ENCODE data around the gene FSHB.

Gene FSHB

DNA sequence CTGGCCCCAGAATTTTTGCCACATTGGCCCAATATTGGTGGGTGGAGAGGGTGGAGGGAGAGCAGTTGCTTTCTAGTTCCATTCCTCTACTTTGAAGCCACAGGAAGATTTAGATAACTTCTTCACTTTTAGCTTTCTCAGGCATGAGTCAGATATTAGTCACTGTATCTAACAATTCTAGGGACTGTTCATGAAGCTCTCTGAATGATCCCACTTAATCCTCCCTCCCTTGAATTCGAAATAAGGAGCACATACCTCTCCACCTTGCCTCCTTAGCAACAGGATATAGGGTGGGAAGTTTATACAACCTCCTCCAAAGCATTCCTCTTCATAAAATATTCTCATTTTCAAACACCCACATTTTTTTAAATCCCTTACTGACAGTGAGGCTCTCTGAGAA is 13.5 kb downstream of the FSHB start:
- TF ChIP-seq, protein P1, sequence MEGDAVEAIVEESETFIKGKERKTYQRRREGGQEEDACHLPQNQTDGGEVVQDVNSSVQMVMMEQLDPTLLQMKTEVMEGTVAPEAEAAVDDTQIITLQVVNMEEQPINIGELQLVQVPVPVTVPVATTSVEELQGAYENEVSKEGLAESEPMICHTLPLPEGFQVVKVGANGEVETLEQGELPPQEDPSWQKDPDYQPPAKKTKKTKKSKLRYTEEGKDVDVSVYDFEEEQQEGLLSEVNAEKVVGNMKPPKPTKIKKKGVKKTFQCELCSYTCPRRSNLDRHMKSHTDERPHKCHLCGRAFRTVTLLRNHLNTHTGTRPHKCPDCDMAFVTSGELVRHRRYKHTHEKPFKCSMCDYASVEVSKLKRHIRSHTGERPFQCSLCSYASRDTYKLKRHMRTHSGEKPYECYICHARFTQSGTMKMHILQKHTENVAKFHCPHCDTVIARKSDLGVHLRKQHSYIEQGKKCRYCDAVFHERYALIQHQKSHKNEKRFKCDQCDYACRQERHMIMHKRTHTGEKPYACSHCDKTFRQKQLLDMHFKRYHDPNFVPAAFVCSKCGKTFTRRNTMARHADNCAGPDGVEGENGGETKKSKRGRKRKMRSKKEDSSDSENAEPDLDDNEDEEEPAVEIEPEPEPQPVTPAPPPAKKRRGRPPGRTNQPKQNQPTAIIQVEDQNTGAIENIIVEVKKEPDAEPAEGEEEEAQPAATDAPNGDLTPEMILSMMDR (IDR thresholded peaks at IDR 0.05; ENCODE audit: borderline replicate concordance, insufficient read depth, low read depth, low read length): no peak

DNA sequence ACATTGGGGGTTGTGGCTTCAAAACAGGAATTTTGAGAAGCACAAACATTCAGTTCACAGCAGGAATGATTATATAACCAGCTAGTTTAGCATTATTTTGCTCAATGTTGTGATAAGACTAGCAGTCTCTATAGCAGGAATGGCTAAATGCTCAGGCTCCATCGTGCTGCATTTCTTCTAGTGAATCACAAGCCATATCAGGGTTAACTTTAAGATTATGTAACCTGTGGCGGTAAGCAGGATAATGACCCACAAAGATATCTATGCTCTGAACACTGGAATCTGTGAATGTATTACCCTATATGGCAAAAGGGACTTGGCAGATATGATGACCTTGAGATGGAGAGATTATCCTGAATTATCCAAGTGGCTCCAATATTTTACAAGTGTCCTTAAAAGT is 14.8 kb downstream of the FSHB start:
- TF ChIP-seq, protein P1 (IDR thresholded peaks at IDR 0.05; ENCODE audit: borderline replicate concordance, insufficient read depth, low read depth, low read length): no peak
- H3K4me3 ChIP-seq (ENCODE audit: low read depth, low read length): no peak overlapping the region

More for the DNA sequence above, 13.5 kb downstream of the FSHB start:
- H3K4me3 ChIP-seq (ENCODE audit: low read depth, low read length): no peak overlapping the region

DNA sequence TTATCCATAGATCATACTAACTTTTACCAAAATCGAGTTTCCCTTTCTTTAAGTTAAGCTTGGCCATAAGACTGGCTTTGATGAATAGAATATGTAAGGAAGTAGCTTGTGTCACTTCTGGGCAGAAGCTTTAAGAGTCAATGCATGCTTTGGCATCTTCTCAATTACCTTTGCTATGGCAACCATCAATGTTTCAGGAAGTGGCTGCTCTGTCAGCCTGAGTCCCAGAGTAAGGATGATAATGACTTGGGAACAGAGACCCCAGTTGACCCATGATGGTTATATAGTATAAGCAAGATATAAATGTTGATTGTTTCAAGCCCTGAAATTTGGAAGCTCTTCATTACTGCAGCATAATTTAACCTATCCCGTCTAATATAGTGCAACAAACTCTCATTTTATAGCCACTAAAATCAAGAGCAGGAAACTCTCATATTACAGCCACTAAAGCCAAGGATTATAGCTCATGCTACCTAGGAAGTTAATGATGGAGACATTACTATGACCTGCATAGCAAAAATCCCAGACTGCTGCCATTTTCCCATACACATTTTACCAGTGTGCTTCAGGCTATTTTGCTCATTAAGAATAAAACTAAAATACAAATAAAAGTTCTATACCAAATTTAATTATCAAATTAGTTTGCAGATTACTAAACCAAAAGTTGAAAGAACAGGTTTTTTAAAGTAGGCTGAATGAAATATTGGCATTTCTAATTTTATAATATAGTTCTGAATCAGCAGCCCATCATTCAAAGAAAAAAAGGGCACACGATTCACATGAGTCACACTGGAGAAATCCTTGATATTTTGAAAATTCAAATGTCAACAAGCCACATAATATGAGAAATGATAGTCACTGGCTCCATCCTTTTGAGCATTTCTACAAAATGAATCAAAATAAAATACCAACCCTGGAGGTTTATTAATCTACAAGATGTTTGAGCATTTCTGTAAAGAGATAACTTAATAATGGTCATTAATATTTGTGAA is 23.8 kb downstream of the FSHB start:
- H3K4me3 ChIP-seq (ENCODE audit: low read depth, low read length): no peak overlapping the region
- TF ChIP-seq, protein P1 (IDR thresholded peaks at IDR 0.05; ENCODE audit: borderline replicate concordance, insufficient read depth, low read depth, low read length): no peak

DNA sequence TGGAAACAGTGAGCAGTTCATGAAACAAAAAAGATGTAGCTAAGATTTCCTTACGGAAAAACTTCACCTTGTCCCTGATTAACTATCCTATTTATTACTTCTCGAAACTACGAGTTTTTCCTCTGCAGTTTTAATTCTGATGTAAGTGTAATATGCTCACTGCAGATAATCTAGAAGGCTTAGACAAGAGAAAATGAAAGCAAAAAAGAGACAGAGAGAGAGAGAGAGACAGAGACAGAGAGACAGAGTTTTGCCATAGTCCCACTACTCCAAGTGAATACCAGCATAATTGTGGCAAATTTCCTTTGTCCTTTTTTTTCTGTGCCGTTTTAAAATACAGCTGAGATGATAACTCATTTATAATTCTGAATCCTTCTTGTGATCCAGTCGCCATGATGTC is 24.8 kb downstream of the FSHB start:
- H3K4me3 ChIP-seq (ENCODE audit: low read depth, low read length): no peak overlapping the region
- TF ChIP-seq, protein P1 (IDR thresholded peaks at IDR 0.05; ENCODE audit: borderline replicate concordance, insufficient read depth, low read depth, low read length): no peak

DNA sequence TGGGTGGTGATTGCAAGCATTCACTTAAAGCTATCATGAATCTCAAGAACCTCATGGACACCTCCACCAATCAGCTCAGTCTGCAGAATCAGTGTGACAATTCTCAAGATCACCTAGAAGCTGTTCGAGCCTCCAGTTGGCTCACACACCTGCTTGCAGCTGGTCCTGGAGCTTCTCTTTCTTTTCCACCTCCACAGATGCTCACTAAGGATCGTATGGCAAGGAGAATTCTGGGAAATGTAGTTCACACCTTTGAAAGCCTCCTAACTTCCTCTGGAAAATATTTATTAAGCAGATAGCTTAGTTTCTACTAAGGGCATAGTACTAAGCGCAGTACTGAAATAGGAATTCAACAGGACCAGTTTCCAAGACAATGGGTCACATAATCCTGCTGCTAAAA is 26.2 kb downstream of the FSHB start:
- TF ChIP-seq, protein P1 (IDR thresholded peaks at IDR 0.05; ENCODE audit: borderline replicate concordance, insufficient read depth, low read depth, low read length): no peak
- H3K4me3 ChIP-seq (ENCODE audit: low read depth, low read length): no peak overlapping the region

DNA sequence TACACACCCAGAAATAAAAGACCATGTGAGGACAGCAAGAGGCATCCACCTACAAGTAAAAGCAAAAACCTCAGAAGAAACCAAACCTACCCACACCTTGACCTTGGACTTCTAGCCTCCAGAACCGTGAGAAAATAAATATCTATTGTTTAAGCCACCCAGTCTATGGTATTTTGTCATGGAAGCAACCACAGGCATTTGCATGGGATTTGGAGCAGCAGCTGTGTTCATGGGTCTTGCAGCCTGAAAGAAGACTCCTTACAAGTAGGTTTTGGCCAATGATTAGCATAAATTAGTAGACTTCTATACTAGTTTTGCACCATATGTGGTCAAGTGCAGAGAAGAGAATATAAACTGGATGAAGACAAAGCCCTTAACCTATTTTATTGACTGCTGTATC is 27.9 kb downstream of the FSHB start:
- no peak overlapping the region for H3K4me3 ChIP-seq (ENCODE audit: low read depth, low read length)
- TF ChIP-seq, protein P1 (IDR thresholded peaks at IDR 0.05; ENCODE audit: borderline replicate concordance, insufficient read depth, low read depth, low read length): no peak

DNA sequence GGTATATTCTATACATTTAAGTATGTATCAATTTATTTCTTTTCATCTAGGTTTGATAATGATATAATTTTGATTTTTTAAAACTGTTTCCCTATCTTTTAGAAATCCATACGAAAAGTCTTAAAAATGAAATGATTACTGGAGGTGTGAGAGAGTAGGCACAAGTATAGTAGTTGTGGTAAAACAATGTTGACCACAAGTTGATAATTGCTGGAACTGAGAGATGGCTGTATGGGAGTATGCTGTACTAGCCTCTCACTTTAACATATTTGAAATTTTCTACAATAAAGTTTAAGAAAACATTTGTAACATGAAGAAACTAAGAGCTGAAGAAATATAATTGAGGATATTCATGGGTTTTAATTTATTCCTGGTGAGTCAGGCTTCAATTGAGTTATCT is 30.0 kb downstream of the FSHB start:
- TF ChIP-seq, protein P1 (IDR thresholded peaks at IDR 0.05; ENCODE audit: borderline replicate concordance, insufficient read depth, low read depth, low read length): no peak

More for the DNA sequence above, 30.0 kb downstream of the FSHB start:
- H3K4me3 ChIP-seq (ENCODE audit: low read depth, low read length): no peak overlapping the region

All from GM12875 (cell line).